ENCODE results near the gene GPR87.

DNA sequence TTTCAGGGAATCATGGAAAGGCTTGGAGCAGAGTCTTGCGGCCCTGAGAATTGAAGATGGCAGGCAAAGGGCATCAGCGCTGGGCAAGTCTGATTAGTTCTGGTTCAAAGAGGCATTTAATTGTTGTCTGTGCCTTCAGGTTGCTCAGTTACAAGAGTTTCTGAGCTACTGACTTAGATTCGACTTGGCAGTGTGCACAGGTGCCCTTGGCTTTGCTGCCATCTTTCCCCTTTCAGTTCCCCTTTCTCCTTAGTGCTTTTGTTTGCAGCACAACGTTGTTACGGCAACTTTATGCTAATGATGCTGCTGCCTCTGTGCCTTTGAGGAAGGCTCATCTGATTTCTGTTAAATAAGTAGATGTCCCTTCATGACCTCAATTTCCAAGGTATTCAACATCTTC, 50.8 kb downstream of the GPR87 start:
- TF ChIP-seq CTCF (conservative IDR thresholded peaks at IDR 0.05; ENCODE audit: low read length) (no peak), EZH2phosphoT487 (IDR thresholded peaks at IDR 0.05; ENCODE audit: borderline replicate concordance) (no peak)

All from Loucy (cell line).